K562 (cell line): ENCODE results near the gene VPS35L. TPM values are rescaled to one million over a fixed set of nuclear protein-coding genes. Genes with fewer than 3 reads are reported as not detected.

Experiments used
- ATAC-seq: fragments of 200-7000 bp; cut with Tn5 transposase; 3 replicates; pipeline ENCODE4 v1.9.1; 2020; ENCODE audit warnings: moderate library complexity
- BruUV-seq: library from RNA; stranded (reverse); fragments of 400-500 nt; replicated peaks from 2 replicates; lab custom pipeline; 2021; lab: Mats Ljungman, UMichigan
- CTCF ChIA-PET: fragments of 300-600 bp; formaldehyde crosslinking; extraction: SDS; loops from one replicate; lab custom pipeline; 2021; ENCODE audit warnings: low intra/inter-chr PET ratio; lab: Yijun Ruan, JAX
- POLR2A ChIA-PET: fragments of 300-600, 350-650 bp; sonication (Branson Sonifier 250); formaldehyde crosslinking; extraction: SDS; loops from one replicate; lab custom pipeline; 2021; ENCODE audit warnings: antibody characterized with exemption, inconsistent platforms; lab: Yijun Ruan, JAX
- DNase-seq, 4 experiments: peaks; one replicate each; pipeline versions ENCODE4 v3.0.0 to v3.0.0-alpha.2; 2011 to 2018; ENCODE audit warnings: low spot score in 3 of 4, mixed read lengths in 3 of 4; ENCODE audit errors: extremely low read depth in 1 of 4
- FAIRE-seq: peaks from 2 replicates; lab custom pipeline; 2011; peaks lifted over from hg19 to GRCh38; lab: Jason Lieb, UNC
- H2AFZ ChIP-seq: 2 replicates; pipeline ENCODE4 v1.6.0; 2011; ENCODE audit warnings: low read depth, low read length, control low read depth, inconsistent platforms
- H3K27ac ChIP-seq: fragments of 200-600 bp; 3 replicates; pipeline ENCODE4 v1.8.0; 2011; ENCODE audit warnings: low read depth, mild to moderate bottlenecking, control low read depth, inconsistent platforms, low read length, moderate library complexity, mixed read lengths; ENCODE audit errors: extremely low read depth
- H3K27me3 ChIP-seq, 2 experiments: fragments of 300-600 bp in 1 of 2; 2 replicates in 1 of 2; 3 replicates in 1 of 2; pipeline versions ENCODE4 v1.6.0 to v1.8.0; 2011; ENCODE audit warnings: inconsistent platforms in 2 of 2, low read length in 2 of 2, mild to moderate bottlenecking in 1 of 2, mixed read lengths in 1 of 2, moderate library complexity in 1 of 2; ENCODE audit not compliant: control insufficient read depth in 2 of 2, insufficient read depth in 2 of 2
- H3K36me3 ChIP-seq: fragments of 300-600 bp; 3 replicates; pipeline ENCODE4 v1.8.0; 2011; ENCODE audit warnings: mild to moderate bottlenecking, low read length, inconsistent platforms; ENCODE audit not compliant: control insufficient read depth, insufficient read depth
- H3K4me1 ChIP-seq, 2 experiments: fragments of 200-600 bp in 1 of 2; replicated peaks in 1 of 2; 2 replicates in 1 of 2; 3 replicates in 1 of 2; pipeline versions ENCODE4 v1.5.1 to v1.8.0; 2011; ENCODE audit warnings: inconsistent platforms in 2 of 2, low read length in 2 of 2, mild to moderate bottlenecking in 1 of 2, mixed read lengths in 1 of 2, moderate library complexity in 1 of 2; ENCODE audit not compliant: control insufficient read depth in 2 of 2, insufficient read depth in 2 of 2
- H3K4me2 ChIP-seq: 2 replicates; pipeline ENCODE4 v1.6.1; 2011; ENCODE audit warnings: low read length, control low read depth, inconsistent platforms, mixed read lengths; ENCODE audit not compliant: insufficient read depth
- H3K4me3 ChIP-seq: fragments of 200-600 bp; sonication (generic), shearing (Covaris generic); 2 replicates; pipeline ENCODE4 v1.5.1; 2016; ENCODE audit warnings: control low read depth, inconsistent platforms
- H3K79me2 ChIP-seq: fragments of 200-600 bp; 3 replicates; pipeline ENCODE4 v1.8.0; 2011; ENCODE audit warnings: low read length, inconsistent platforms; ENCODE audit not compliant: control insufficient read depth, insufficient read depth
- H3K9ac ChIP-seq, 2 experiments: 2 replicates each; pipeline versions ENCODE4 v1.6.0 to v1.6.1; 2011; ENCODE audit warnings: low read depth in 2 of 2, low read length in 2 of 2, control low read depth in 1 of 2, inconsistent platforms in 1 of 2, mild to moderate bottlenecking in 1 of 2, mixed read lengths in 1 of 2; ENCODE audit not compliant: insufficient read depth in 1 of 2
- H3K9me1 ChIP-seq: one replicate; pipeline ENCODE4 v1.6.0; 2011; ENCODE audit warnings: inconsistent platforms, mild to moderate bottlenecking, low read length, moderate library complexity; ENCODE audit not compliant: control insufficient read depth, insufficient read depth
- H3K9me3 ChIP-seq: replicated peaks from 2 replicates; pipeline ENCODE4 v1.5.1; 2011; ENCODE audit warnings: low read depth, low read length, inconsistent platforms; ENCODE audit not compliant: control insufficient read depth, insufficient read depth
- H4K20me1 ChIP-seq: replicated peaks from 2 replicates; pipeline ENCODE4 v1.6.1; 2011; ENCODE audit warnings: low read length, inconsistent platforms, mixed read lengths; ENCODE audit not compliant: control insufficient read depth, insufficient read depth
- BACH1 ChIP-seq: fragments of 200-800 bp; sonication (Bioruptor generic); IDR thresholded peaks from 2 replicates; pipeline ENCODE4 v1.6.1; 2016; ENCODE audit warnings: missing genetic modification characterization, missing compliant biosample characterization
- CBX5 ChIP-seq: IDR thresholded peaks from 2 replicates; pipeline ENCODE4 v1.6.1; 2014; ENCODE audit warnings: low read depth, borderline replicate concordance
- MITF ChIP-seq: IDR thresholded peaks from 2 replicates; pipeline ENCODE4 v1.6.1; 2014; ENCODE audit warnings: antibody characterized with exemption
- PYGO2 ChIP-seq: fragments of 450-650 bp; IDR thresholded peaks from 2 replicates; pipeline ENCODE4 v1.6.1; 2016; ENCODE audit warnings: mild to moderate bottlenecking, missing genetic modification characterization, moderate library complexity, missing compliant biosample characterization
- SMARCE1 ChIP-seq: fragments of 450-650 bp; IDR thresholded peaks from 2 replicates; pipeline ENCODE4 v1.7.1; 2016; ENCODE audit warnings: mild to moderate bottlenecking
- THRA ChIP-seq: fragments of 450-650 bp; IDR thresholded peaks from 2 replicates; pipeline ENCODE4 v1.6.1; 2017; ENCODE audit warnings: mild to moderate bottlenecking, moderate library complexity
- THRB ChIP-seq: fragments of 450-650 bp; formaldehyde crosslinking; conservative IDR thresholded peaks from 2 replicates; pipeline ENCODE4 v1.4.0; 2022; ENCODE audit warnings: mild to moderate bottlenecking, missing genetic modification characterization
- ZBED1 ChIP-seq: IDR thresholded peaks from 2 replicates; pipeline ENCODE4 v1.6.1; 2014
- ZFX ChIP-seq: sonication (generic); formaldehyde crosslinking; IDR thresholded peaks from 2 replicates; pipeline ENCODE4 v1.8.0; 2022; ENCODE audit warnings: mild to moderate bottlenecking, missing genetic modification reagents, moderate library complexity
- ZNF12 ChIP-seq: sonication (generic); formaldehyde crosslinking; IDR thresholded peaks from 2 replicates; pipeline ENCODE4 v1.4.0; 2020; ENCODE audit warnings: mild to moderate bottlenecking, missing genetic modification reagents
- ZNF41 ChIP-seq: fragments of 250-450 bp; sonication (Bioruptor Pico); conservative IDR thresholded peaks from 2 replicates; pipeline ENCODE4 v1.4.0; 2020; ENCODE audit warnings: mild to moderate bottlenecking
- ZNF740 ChIP-seq, 3 experiments: fragments of 200-800 bp in 1 of 3; sonication (Bioruptor generic) in 1 of 3; sonication (generic) in 1 of 3; formaldehyde crosslinking in 1 of 3; IDR thresholded peaks; 2 replicates each; pipeline versions ENCODE4 v1.6.1 to v1.8.0; 2016 to 2022; ENCODE audit warnings: mild to moderate bottlenecking in 2 of 3, missing compliant biosample characterization in 2 of 3, missing genetic modification characterization in 2 of 3, missing genetic modification reagents in 1 of 3
- ZNF77 ChIP-seq: fragments of 250-450 bp; sonication (Bioruptor Pico); IDR thresholded peaks from 2 replicates; pipeline ENCODE4 v1.5.0; 2020
- WGBS: fragments of 100-300 bp; shearing (Covaris generic); methylation state at CpG from one replicate; pipeline ENCODE4 v1.1.6; 2016; ENCODE audit warnings: low coverage, mixed read lengths; ENCODE audit not compliant: insufficient coverage; ENCODE audit errors: missing lambda C conversion rate; 5-methylcytosine and 5-hydroxymethylcytosine counted together
- in situ Hi-C: fragments of 300-500 bp; cut with MboI; formaldehyde crosslinking; loops from 4 replicates; pipeline ENCODE4 v1.15.0; 2018; ENCODE audit warnings: inconsistent platforms, mixed read lengths
- intact Hi-C: fragments of 100-400 bp; cut with micrococcal nuclease; formaldehyde crosslinking; loops from 2 replicates; pipeline ENCODE4 v1.14.2; 2022
- polyA plus RNA-seq, 8 experiments: library from polyadenylated mRNA; depleted of rRNA in 4 of 8; stranded (reverse) in 5 of 8; unstranded in 3 of 8; fragments of >200 nt; fragmentation: Nextera tagmentation in 2 of 8; fragmentation: Illumina TruSeq in 1 of 8; extraction: Ambion mirVana in 2 of 8; extraction: Trizol in 1 of 8; gene quantifications; 2 replicates each; pipeline versions ENCODE4 v1.2.1 to v1.2.3, GENCODE V29; 2011 to 2014; ENCODE audit warnings: inconsistent platforms in 1 of 8, missing spikeins in 1 of 8
- total RNA-seq, 7 experiments: library from RNA; depleted of rRNA in 6 of 7; stranded (reverse); fragments of >200 nt in 6 of 7; fragmentation: Illumina TruSeq in 2 of 7; extraction: Trizol in 2 of 7; gene quantifications; 2 replicates each; pipeline versions ENCODE4 v1.2.1 to v1.2.3, GENCODE V29; 2011 to 2021; ENCODE audit warnings: low replicate concordance in 1 of 7
- TF ChIP-seq, protein P1 (sequence below): fragments of 450-650 bp; IDR thresholded peaks from 2 replicates; pipeline ENCODE4 v1.6.1; 2017; ENCODE audit warnings: antibody characterized with exemption, mild to moderate bottlenecking

VPS35L gene
- total and polyA plus RNA-seq, 9 of the 15 experiments (the other 6 are each of a cell fraction or from before 2014, with no cell fraction given): 10.2 to 30.4 (median 20.1) TPM

DNA sequence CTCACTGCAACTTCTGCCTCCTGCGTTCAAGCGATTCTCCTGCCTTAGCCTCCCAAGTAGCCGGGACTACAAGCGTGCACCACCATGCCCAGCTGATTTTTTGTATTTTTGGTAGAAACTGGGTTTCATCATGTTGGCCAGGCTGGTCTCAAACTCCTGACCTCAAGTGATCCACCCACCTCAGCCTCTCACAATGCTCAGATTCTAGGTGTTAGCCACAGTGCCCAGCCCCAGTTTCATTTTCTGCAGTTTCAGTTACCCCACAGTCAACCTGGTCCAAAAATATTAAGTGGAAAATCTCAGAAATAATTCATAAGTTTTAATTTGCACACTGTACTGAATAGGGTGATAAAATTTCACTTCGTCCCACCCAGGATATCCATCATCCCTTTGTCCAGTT, 133.8 kb downstream of the VPS35L start:
- in situ Hi-C loops (no loop called here), intact Hi-C loops (no loop called here)
- Histone ChIP-seq H4K20me1 (no peaks in the 10 kb centered on the region; the same call in 1 of the 2 replicates), H3K4me3 (no peak overlapping the region), H3K27ac (no peak overlapping the region), H3K27me3 (no peaks in the 10 kb centered on the region), H2AFZ (no peak overlapping the region), H3K4me2 (no peak overlapping the region), H3K9ac (no peak overlapping the region), H3K4me1 (no peaks in the 10 kb centered on the region), H3K79me2 (no peaks in the 10 kb centered on the region), H3K9me1 (no peaks in the 10 kb centered on the region), H3K36me3 (peaks cover 2% of the 10 kb centered on the region; the same call in 1 of the 3 replicates), H3K9me3 (no peaks in the 10 kb centered on the region)
- FAIRE-seq (no peak), DNase-seq (no peak), ATAC-seq (no peak)
- CTCF ChIA-PET: no interaction called here
- WGBS: 75% methylated on average over 5 of the region's 5 CpGs
- POLR2A ChIA-PET: interaction anchor here (0.8 kb wide), 1 partner anchor 51 kb away, joined by 3 read pairs; no protein-coding TSS in a partner anchor
- BruUV-seq: no TSS peak
- TF ChIP-seq PYGO2 (tag) (no peak), ZFX (CRISPR knock-in tag) (no peak), THRA (no peak), CBX5 (no peak), ZNF77 (CRISPR knock-in tag) (no peak), THRB (CRISPR knock-in tag) (no peak), SMARCE1 (no peak), ZNF41 (CRISPR knock-in tag) (no peak), ZNF740 (CRISPR knock-in tag; IDR thresholded peaks at IDR 0.05) (no peak), ZNF740 (tag; IDR thresholded peaks at IDR 0.05) (no peak), ZBED1 (no peak), BACH1 (tag) (no peak), ZNF12 (CRISPR knock-in tag) (no peak), MITF (no peak)
- TF ChIP-seq, protein P1, sequence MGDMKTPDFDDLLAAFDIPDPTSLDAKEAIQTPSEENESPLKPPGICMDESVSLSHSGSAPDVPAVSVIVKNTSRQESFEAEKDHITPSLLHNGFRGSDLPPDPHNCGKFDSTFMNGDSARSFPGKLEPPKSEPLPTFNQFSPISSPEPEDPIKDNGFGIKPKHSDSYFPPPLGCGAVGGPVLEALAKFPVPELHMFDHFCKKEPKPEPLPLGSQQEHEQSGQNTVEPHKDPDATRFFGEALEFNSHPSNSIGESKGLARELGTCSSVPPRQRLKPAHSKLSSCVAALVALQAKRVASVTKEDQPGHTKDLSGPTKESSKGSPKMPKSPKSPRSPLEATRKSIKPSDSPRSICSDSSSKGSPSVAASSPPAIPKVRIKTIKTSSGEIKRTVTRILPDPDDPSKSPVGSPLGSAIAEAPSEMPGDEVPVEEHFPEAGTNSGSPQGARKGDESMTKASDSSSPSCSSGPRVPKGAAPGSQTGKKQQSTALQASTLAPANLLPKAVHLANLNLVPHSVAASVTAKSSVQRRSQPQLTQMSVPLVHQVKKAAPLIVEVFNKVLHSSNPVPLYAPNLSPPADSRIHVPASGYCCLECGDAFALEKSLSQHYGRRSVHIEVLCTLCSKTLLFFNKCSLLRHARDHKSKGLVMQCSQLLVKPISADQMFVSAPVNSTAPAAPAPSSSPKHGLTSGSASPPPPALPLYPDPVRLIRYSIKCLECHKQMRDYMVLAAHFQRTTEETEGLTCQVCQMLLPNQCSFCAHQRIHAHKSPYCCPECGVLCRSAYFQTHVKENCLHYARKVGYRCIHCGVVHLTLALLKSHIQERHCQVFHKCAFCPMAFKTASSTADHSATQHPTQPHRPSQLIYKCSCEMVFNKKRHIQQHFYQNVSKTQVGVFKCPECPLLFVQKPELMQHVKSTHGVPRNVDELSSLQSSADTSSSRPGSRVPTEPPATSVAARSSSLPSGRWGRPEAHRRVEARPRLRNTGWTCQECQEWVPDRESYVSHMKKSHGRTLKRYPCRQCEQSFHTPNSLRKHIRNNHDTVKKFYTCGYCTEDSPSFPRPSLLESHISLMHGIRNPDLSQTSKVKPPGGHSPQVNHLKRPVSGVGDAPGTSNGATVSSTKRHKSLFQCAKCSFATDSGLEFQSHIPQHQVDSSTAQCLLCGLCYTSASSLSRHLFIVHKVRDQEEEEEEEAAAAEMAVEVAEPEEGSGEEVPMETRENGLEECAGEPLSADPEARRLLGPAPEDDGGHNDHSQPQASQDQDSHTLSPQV: no peak
